Activated T-cell treated with anti-CD3 and anti-CD28 coated beads, Interleukin-2, amount 50 U/mL, for 24 hours (primary cell): ENCODE data around the gene PDLIM3.
"Not testable (repeated sequence)": the region's sequence is repeated elsewhere in the genome, so short reads cannot be mapped to it uniquely, and the experiment has no call there.

Experiments used
- DNase-seq: peaks from one replicate; pipeline ENCODE4 v3.0.0-alpha.2; 2020
- H3K27ac Mint-ChIP-seq: 2 replicates; pipeline ENCODE4 v1.8.0; 2020; ENCODE audit warnings: mild to moderate bottlenecking, mixed read lengths
- H3K27me3 Mint-ChIP-seq: 2 replicates; pipeline ENCODE4 v1.8.0; 2020; ENCODE audit warnings: mixed read lengths
- H3K36me3 Mint-ChIP-seq: 2 replicates; pipeline ENCODE4 v1.8.0; 2020; ENCODE audit warnings: low read depth, mixed read lengths
- H3K4me1 Mint-ChIP-seq: 2 replicates; pipeline ENCODE4 v1.8.0; 2020; ENCODE audit warnings: low read depth, mixed read lengths
- H3K4me3 Mint-ChIP-seq: 2 replicates; pipeline ENCODE4 v1.8.0; 2020; ENCODE audit warnings: mild to moderate bottlenecking, moderate library complexity, mixed read lengths
- H3K9me3 Mint-ChIP-seq: 2 replicates; pipeline ENCODE4 v1.8.0; 2020; ENCODE audit warnings: mixed read lengths

PDLIM3 gene

GRCh38 chr4:185540487-185541120 is 5.3 kb upstream of the PDLIM3 start:
- peaks cover 2% of the 10 kb centered on the region for H3K4me1 Mint-ChIP-seq
- H3K9me3 Mint-ChIP-seq, result no peaks in the 10 kb centered on the region
- H3K27me3 Mint-ChIP-seq, result peaks cover 30% of the 10 kb centered on the region
- no peak overlapping the region for H3K27ac Mint-ChIP-seq
- H3K36me3 Mint-ChIP-seq, result no peaks in the 10 kb centered on the region
- DNase-seq, result no peak
- no peak overlapping the region for H3K4me3 Mint-ChIP-seq

- Mint-ChIP-seq H3K27me3 (peaks cover 31% of the 10 kb centered on the region), H3K27ac (no peak overlapping the region), H3K4me3 (no peak overlapping the region), H3K4me1 (peaks cover 3% of the 10 kb centered on the region), H3K9me3 (no peaks in the 10 kb centered on the region), H3K36me3 (no peaks in the 10 kb centered on the region)
- DNase-seq, result no peak
Measured at GRCh38 chr4:185540040-185540439, 4.7 kb upstream of the PDLIM3 start.

DNA sequence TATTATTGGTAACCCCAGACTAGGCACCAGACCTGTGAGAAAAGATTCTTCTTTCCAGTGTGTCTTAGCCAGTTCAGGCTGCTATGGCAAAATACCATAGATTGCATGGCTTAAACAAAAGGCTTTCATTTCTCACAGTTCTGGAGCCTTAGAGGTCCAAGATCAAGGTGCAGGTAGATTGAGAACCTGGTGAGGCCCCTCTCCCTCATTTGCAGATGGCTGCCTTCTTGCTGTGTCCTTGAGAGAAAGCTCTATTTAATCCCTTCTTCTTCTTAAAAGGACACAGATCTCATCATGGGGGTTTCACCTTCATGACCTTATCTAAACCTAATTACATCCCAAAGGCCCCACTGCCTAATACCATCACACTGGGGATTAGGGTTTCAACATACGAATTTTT is 3.5 kb upstream of the PDLIM3 start:
- DNase-seq, result no peak
- H3K27ac Mint-ChIP-seq, result no peak overlapping the region

GRCh38 chr4:185536411-185536709 is 1.1 kb upstream of the PDLIM3 start:
- Mint-ChIP-seq H3K9me3 (no peaks in the 10 kb centered on the region), H3K27ac (no peak overlapping the region), H3K4me1 (peaks cover 7% of the 10 kb centered on the region), H3K27me3 (peaks cover 39% of the 10 kb centered on the region), H3K36me3 (no peaks in the 10 kb centered on the region), H3K4me3 (no peak overlapping the region)
- DNase-seq, result no peak

More for the DNA sequence above, 3.5 kb upstream of the PDLIM3 start:
- Mint-ChIP-seq H3K36me3 (no peaks in the 10 kb centered on the region), H3K9me3 (no peaks in the 10 kb centered on the region), H3K4me3 (no peak overlapping the region), H3K27me3 (peaks cover 38% of the 10 kb centered on the region), H3K4me1 (peaks cover 7% of the 10 kb centered on the region)

GRCh38 chr4:185535612-185536410 is 504 bp upstream of the PDLIM3 start:
- H3K27me3 Mint-ChIP-seq, result peaks cover 40% of the 10 kb centered on the region
- no peak overlapping the region for H3K27ac Mint-ChIP-seq
- no peaks in the 10 kb centered on the region for H3K36me3 Mint-ChIP-seq
- H3K9me3 Mint-ChIP-seq, result no peaks in the 10 kb centered on the region
- peaks cover 7% of the 10 kb centered on the region for H3K4me1 Mint-ChIP-seq
- no peak for DNase-seq
- no peak overlapping the region for H3K4me3 Mint-ChIP-seq

DNA sequence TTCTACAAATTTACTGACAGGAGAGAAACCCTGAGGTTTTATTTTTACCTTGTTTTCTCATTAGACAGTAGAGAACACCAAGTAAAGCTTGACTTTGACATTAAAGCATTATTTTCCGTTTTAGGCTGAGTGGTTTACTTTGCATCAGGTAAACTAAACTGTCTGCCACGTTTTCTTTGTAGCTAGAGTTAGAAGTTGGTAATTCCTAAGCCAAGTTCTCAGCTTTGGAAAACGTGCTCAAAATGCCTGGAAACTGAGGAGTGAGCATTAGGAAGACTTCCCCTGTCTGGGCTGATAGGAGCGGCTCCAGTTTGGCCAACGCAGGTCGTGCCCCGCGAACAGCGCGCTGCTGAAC is 819 bp downstream of the PDLIM3 start:
- H3K27ac Mint-ChIP-seq, result no peak overlapping the region
- H3K4me1 Mint-ChIP-seq, result peaks cover 7% of the 10 kb centered on the region
- no peaks in the 10 kb centered on the region for H3K9me3 Mint-ChIP-seq
- no peak for DNase-seq
- H3K4me3 Mint-ChIP-seq, result peak overlapping the region; percentile 51
- no peaks in the 10 kb centered on the region for H3K36me3 Mint-ChIP-seq
- peaks cover 49% of the 10 kb centered on the region for H3K27me3 Mint-ChIP-seq

- Mint-ChIP-seq H3K9me3 (no peaks in the 10 kb centered on the region), H3K4me1 (peaks cover 7% of the 10 kb centered on the region), H3K36me3 (no peaks in the 10 kb centered on the region), H3K27me3 (peaks cover 58% of the 10 kb centered on the region), H3K27ac (no peak overlapping the region), H3K4me3 (no peak overlapping the region)
- no peak for DNase-seq
Measured at GRCh38 chr4:185532795-185533324, 2.4 kb downstream of the PDLIM3 start.

DNA sequence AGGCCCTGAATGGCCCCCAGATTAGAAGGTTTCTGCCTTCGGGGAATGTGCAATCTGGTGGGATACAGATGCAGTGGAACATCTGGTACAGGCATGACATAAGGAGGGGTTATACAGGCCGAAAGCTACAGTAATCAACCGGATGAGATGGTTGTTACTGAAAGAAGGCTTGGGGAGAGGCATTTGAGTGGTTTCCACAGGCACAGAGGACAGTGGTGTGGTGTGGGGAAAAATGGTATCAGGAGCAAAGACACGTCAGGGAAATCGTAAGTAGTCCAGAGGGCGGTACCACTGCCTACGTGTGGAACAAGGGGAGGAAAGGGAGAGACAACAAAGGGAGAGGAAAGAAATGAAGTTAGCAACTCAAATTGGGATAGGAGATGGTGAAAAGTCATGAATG is 3.0 kb downstream of the PDLIM3 start:
- Mint-ChIP-seq H3K4me3 (no peak overlapping the region), H3K4me1 (peaks cover 7% of the 10 kb centered on the region), H3K27ac (no peak overlapping the region), H3K36me3 (no peaks in the 10 kb centered on the region), H3K9me3 (no peaks in the 10 kb centered on the region), H3K27me3 (peaks cover 59% of the 10 kb centered on the region)
- no peak for DNase-seq

DNA sequence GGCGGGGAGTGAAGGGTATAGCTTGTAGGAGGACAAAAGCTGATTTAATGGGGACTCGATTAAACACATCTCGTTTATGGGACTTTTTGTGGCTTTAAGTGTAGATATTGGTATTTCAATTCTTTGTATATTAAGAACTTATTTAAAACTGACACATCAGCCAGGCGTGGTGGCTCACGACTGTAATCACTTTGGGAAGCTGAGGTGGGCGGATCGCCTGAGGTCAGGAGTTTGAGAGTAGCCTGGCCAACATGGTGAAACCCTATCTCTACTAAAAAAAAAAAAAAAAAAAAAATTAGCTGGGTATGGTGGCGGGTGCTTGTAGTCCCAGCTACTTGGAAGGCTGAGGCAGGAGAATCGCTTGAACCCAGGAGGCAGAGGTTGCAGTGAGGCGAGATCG is 3.7 kb downstream of the PDLIM3 start:
- H3K27me3 Mint-ChIP-seq, result peaks cover 63% of the 10 kb centered on the region
- H3K4me3 Mint-ChIP-seq, H3K27ac Mint-ChIP-seq, H3K36me3 Mint-ChIP-seq, H3K9me3 Mint-ChIP-seq, H3K4me1 Mint-ChIP-seq, DNase-seq: not testable (repeated sequence)

DNA sequence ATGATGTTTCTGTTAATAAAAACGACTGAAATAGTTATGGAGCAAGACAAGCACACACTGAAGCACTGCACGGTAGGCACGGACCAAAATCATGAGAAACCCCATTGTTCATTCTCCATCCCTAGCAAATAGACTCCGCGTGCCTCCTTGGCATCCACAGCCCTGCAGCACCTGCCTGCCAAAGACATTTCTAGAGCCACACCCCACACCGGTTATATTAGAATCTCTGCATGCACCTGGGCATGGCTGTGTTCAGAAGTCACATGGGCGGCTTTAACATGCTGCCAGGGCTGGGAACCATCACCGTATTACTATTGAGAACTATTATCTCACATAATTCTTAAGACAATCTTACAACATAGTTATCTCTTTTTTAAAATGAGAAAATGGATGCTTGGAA is 5.9 kb downstream of the PDLIM3 start:
- no peaks in the 10 kb centered on the region for H3K36me3 Mint-ChIP-seq
- H3K4me3 Mint-ChIP-seq, result no peak overlapping the region
- H3K27ac Mint-ChIP-seq, result no peak overlapping the region
- DNase-seq, result no peak
- H3K4me1 Mint-ChIP-seq, result peaks cover under 1% of the 10 kb centered on the region
- H3K27me3 Mint-ChIP-seq, result peaks cover 57% of the 10 kb centered on the region
- peaks cover 9% of the 10 kb centered on the region for H3K9me3 Mint-ChIP-seq

- H3K4me3 Mint-ChIP-seq, result no peak overlapping the region
- H3K36me3 Mint-ChIP-seq, result no peaks in the 10 kb centered on the region
- H3K27me3 Mint-ChIP-seq, result peaks cover 38% of the 10 kb centered on the region
- DNase-seq, result no peak
- peaks cover 9% of the 10 kb centered on the region for H3K9me3 Mint-ChIP-seq
- H3K4me1 Mint-ChIP-seq, result no peaks in the 10 kb centered on the region
- no peak overlapping the region for H3K27ac Mint-ChIP-seq
Measured at GRCh38 chr4:185524888-185525863, 10.1 kb downstream of the PDLIM3 start.

DNA sequence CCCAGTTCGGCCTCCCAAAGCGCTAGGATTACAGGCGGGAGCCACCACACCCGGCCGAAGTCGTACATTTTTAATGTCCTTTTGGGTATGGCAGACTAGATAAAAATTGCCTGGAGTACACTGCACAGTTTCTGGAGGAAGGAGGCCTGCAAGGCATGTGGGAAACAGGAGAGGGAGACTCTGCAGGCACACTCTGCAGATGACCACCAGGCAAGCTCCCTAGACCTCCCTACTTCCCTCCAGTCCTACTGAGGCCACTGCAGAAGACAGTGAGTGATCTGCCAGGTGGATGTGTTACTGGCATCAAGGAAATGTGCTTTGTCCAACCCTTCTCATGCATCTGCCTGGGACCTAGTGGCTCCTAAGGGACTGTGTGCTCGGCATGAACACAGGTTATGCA is 11.4 kb downstream of the PDLIM3 start:
- DNase-seq, result no peak
- Mint-ChIP-seq H3K27me3 (peaks cover 36% of the 10 kb centered on the region), H3K27ac (no peak overlapping the region), H3K4me3 (no peak overlapping the region), H3K9me3 (peaks cover 9% of the 10 kb centered on the region), H3K4me1 (no peaks in the 10 kb centered on the region), H3K36me3 (no peaks in the 10 kb centered on the region)

DNA sequence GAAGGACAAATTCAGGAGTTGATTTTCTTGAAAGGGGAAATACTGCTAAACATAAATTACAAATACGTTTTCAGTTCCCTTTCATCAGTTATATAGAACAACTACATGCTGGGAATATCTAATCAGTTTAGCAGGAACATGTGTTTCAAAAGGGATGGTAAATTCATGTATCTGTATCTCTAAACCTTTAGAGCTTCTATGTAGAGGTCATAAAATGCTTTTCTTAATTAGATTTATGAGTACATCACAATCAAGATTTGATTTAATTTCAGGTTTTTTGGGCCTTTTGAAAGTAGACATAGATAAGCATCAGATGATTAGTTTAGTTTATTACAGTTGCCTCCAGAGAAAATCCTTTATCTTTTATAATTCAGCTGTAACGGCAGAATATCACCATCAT is 12.9 kb downstream of the PDLIM3 start:
- Mint-ChIP-seq H3K9me3 (peaks cover 9% of the 10 kb centered on the region), H3K27ac (no peak overlapping the region), H3K4me1 (no peaks in the 10 kb centered on the region), H3K27me3 (peaks cover 37% of the 10 kb centered on the region), H3K36me3 (no peaks in the 10 kb centered on the region), H3K4me3 (no peak overlapping the region)
- DNase-seq, result no peak

GRCh38 chr4:185520119-185520518 is 15.2 kb downstream of the PDLIM3 start:
- H3K4me3 Mint-ChIP-seq, result no peak overlapping the region
- H3K27me3 Mint-ChIP-seq, result peaks cover 35% of the 10 kb centered on the region
- H3K4me1 Mint-ChIP-seq, result no peaks in the 10 kb centered on the region
- H3K27ac Mint-ChIP-seq, result no peak overlapping the region
- H3K36me3 Mint-ChIP-seq, result no peaks in the 10 kb centered on the region
- no peaks in the 10 kb centered on the region for H3K9me3 Mint-ChIP-seq
- no peak for DNase-seq
